ENCODE measurements around the gene SGIP1. TPM values are rescaled to one million over a fixed set of nuclear protein-coding genes. Genes with fewer than 3 reads are reported as not detected.

SGIP1 gene, protein sequence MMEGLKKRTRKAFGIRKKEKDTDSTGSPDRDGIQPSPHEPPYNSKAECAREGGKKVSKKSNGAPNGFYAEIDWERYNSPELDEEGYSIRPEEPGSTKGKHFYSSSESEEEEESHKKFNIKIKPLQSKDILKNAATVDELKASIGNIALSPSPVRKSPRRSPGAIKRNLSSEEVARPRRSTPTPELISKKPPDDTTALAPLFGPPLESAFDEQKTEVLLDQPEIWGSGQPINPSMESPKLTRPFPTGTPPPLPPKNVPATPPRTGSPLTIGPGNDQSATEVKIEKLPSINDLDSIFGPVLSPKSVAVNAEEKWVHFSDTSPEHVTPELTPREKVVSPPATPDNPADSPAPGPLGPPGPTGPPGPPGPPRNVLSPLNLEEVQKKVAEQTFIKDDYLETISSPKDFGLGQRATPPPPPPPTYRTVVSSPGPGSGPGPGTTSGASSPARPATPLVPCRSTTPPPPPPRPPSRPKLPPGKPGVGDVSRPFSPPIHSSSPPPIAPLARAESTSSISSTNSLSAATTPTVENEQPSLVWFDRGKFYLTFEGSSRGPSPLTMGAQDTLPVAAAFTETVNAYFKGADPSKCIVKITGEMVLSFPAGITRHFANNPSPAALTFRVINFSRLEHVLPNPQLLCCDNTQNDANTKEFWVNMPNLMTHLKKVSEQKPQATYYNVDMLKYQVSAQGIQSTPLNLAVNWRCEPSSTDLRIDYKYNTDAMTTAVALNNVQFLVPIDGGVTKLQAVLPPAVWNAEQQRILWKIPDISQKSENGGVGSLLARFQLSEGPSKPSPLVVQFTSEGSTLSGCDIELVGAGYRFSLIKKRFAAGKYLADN
- total RNA-seq, result not detected

DNA sequence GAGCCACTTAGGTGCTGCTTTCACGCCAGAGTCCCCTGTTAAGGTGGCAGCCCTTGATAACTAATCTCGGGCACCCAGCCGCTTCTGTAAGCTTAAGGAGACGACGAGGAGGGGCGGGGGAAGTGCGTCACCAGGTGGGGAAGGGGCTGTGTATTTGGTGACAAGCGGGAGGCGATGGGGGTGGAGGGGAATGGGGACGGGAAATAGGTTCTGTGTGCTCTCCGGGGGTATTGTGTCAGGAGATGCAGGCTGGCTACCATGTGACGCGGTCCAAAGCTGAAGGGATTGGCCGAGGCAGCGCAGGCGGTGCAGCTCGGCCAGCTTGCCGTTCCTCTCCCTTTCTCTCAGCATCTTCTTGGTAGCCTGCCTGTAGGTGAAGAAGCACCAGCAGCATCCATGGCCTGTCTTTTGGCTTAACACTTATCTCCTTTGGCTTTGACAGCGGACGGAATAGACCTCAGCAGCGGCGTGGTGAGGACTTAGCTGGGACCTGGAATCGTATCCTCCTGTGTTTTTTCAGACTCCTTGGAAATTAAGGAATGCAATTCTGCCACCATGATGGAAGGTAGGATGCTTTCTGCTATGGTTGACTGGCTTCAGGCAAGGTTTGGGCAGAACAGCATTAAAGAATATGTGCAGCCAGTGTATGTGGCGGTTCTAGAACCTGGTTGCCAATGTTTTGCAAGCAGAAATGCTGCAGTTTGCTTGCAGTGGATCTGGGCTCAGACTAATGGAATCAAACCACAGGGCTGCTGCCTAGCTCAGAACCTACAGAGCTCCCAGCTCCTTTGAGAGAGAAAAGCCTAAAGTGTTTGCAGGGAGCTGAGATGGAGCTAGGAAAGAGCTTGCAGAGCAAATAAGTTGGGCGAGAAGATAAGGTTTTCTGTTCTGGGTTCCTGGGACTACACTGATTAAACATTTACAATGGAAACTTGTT lies at the start of gene SGIP1:
TSS of gene SGIP1 (plus strand) at position 350 of the 937 bp plus-strand sequence. CDS start at position 556, 206 bp downstream.
- DNase-seq (no peak), ATAC-seq (peak; percentile 39)
- Mint-ChIP-seq H3K27me3 (ENCODE audit: low read depth) (peaks cover 46% of the 10 kb centered on the region), H3K27ac (no peak within 1 kb of the TSS), H3K4me1 (ENCODE audit: low read depth) (peaks cover 10% of the 10 kb centered on the region), H3K9me3 (ENCODE audit: insufficient read depth) (no peaks in the 10 kb centered on the region), H3K36me3 (ENCODE audit: low read depth) (no peaks in the 10 kb centered on the region), H3K4me3 (peak within 1 kb of the TSS; percentile 61)
- CTCF ChIA-PET, result no interaction called here
- POLR2A ChIA-PET, result interaction anchor here (0.7 kb wide), 1 partner anchor 26 kb away, joined by 3 read pairs; no protein-coding TSS in a partner anchor

GRCh38 chr1:66489151-66489550 lies 44.8 kb upstream of the SGIP1 start:
- DNase-seq (no peak), ATAC-seq (no peak)
- H3K4me1 Mint-ChIP-seq (ENCODE audit: low read depth), result no peaks in the 10 kb centered on the region
- ChIA-PET CTCF (no interaction called here), POLR2A (no interaction called here)
- no peaks in the 10 kb centered on the region for H3K9me3 Mint-ChIP-seq (ENCODE audit: insufficient read depth)
- H3K27me3 Mint-ChIP-seq (ENCODE audit: low read depth), result no peaks in the 10 kb centered on the region
- no peaks in the 10 kb centered on the region for H3K36me3 Mint-ChIP-seq (ENCODE audit: low read depth)
- no peak overlapping the region for H3K4me3 Mint-ChIP-seq
- H3K27ac Mint-ChIP-seq, result no peak overlapping the region

DNA sequence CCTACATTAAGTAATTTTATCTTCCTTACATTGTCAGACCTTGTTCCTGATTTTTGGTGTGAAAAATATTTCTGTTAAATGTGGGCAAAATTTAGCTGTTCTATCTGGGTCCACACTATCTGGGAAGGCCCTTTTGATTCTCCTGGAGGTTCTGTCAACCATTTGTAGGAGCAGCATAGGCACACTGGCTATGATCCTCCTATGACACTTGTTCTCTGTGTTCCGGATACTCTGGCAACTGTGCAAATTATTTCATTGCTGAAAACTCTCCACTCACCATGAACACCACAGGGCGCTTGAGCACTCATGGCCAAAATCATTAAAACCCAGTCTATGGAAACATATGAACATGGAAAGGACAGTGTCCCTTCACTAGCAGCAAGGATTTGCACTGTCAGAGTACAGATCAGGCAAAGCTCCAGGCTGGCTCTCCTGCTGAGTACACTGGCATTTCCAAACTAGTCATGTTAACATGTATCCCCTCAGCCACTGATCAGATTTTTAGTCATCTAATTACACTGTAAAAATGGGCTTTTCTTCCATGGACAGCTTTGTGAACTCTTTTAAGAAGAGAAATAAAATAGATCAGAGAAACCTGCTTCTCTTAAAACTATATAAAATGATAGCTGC lies 43.9 kb upstream of the SGIP1 start:
- H3K4me1 Mint-ChIP-seq (ENCODE audit: low read depth), result no peaks in the 10 kb centered on the region
- no peaks in the 10 kb centered on the region for H3K9me3 Mint-ChIP-seq (ENCODE audit: insufficient read depth)
- no peak overlapping the region for H3K27ac Mint-ChIP-seq
- ChIA-PET POLR2A (no interaction called here), CTCF (interaction anchor here (0.6 to 2.3 kb wide), 5 partner anchors 14 to 1253 kb away, joined by 3 to 12 read pairs (median 4); no protein-coding TSS in a partner anchor)
- DNase-seq (no peak), ATAC-seq (no peak)
- no peak overlapping the region for H3K4me3 Mint-ChIP-seq
- no peaks in the 10 kb centered on the region for H3K36me3 Mint-ChIP-seq (ENCODE audit: low read depth)
- H3K27me3 Mint-ChIP-seq (ENCODE audit: low read depth), result no peaks in the 10 kb centered on the region

GRCh38 chr1:66490816-66491215 lies 43.1 kb upstream of the SGIP1 start:
- ATAC-seq (no peak), DNase-seq (no peak)
- H3K27ac Mint-ChIP-seq, result no peak overlapping the region
- H3K4me3 Mint-ChIP-seq, result no peak overlapping the region
- ChIA-PET POLR2A (no interaction called here), CTCF (interaction anchor here (0.6 to 2.3 kb wide), 7 partner anchors 13 to 1254 kb away, joined by 3 to 12 read pairs (median 4); no protein-coding TSS in a partner anchor)
- no peaks in the 10 kb centered on the region for H3K9me3 Mint-ChIP-seq (ENCODE audit: insufficient read depth)
- H3K36me3 Mint-ChIP-seq (ENCODE audit: low read depth), result no peaks in the 10 kb centered on the region
- peaks cover 3% of the 10 kb centered on the region for H3K27me3 Mint-ChIP-seq (ENCODE audit: low read depth)
- no peaks in the 10 kb centered on the region for H3K4me1 Mint-ChIP-seq (ENCODE audit: low read depth)

GRCh38 chr1:66492424-66492823 lies 41.5 kb upstream of the SGIP1 start:
- ChIA-PET POLR2A (no interaction called here), CTCF (interaction anchor here (2.3 kb wide), 1 partner anchor 11 kb away, joined by 12 read pairs; no protein-coding TSS in a partner anchor)
- peaks cover 8% of the 10 kb centered on the region for H3K27me3 Mint-ChIP-seq (ENCODE audit: low read depth)
- H3K4me1 Mint-ChIP-seq (ENCODE audit: low read depth), result no peaks in the 10 kb centered on the region
- ATAC-seq (no peak), DNase-seq (no peak)
- H3K36me3 Mint-ChIP-seq (ENCODE audit: low read depth), result no peaks in the 10 kb centered on the region
- H3K4me3 Mint-ChIP-seq, result no peak overlapping the region
- no peaks in the 10 kb centered on the region for H3K9me3 Mint-ChIP-seq (ENCODE audit: insufficient read depth)
- no peak overlapping the region for H3K27ac Mint-ChIP-seq

GRCh38 chr1:66493731-66494130 lies 40.2 kb upstream of the SGIP1 start:
- Mint-ChIP-seq H3K4me1 (ENCODE audit: low read depth) (no peaks in the 10 kb centered on the region), H3K27ac (no peak overlapping the region), H3K27me3 (ENCODE audit: low read depth) (peaks cover 17% of the 10 kb centered on the region), H3K9me3 (ENCODE audit: insufficient read depth) (no peaks in the 10 kb centered on the region), H3K4me3 (no peak overlapping the region), H3K36me3 (ENCODE audit: low read depth) (no peaks in the 10 kb centered on the region)
- no peak for ATAC-seq
- CTCF ChIA-PET, result no interaction called here
- DNase-seq, result no peak
- POLR2A ChIA-PET, result no interaction called here

- no peaks in the 10 kb centered on the region for H3K4me1 Mint-ChIP-seq (ENCODE audit: low read depth)
- DNase-seq, result no peak
- POLR2A ChIA-PET, result no interaction called here
- CTCF ChIA-PET, result interaction anchor here (2.0 kb wide), 1 partner anchor 9 kb away, joined by 9 read pairs; no protein-coding TSS in a partner anchor
- H3K4me3 Mint-ChIP-seq, result no peak overlapping the region
- H3K27ac Mint-ChIP-seq, result no peak overlapping the region
- no peaks in the 10 kb centered on the region for H3K36me3 Mint-ChIP-seq (ENCODE audit: low read depth)
- peaks cover 18% of the 10 kb centered on the region for H3K27me3 Mint-ChIP-seq (ENCODE audit: low read depth)
- H3K9me3 Mint-ChIP-seq (ENCODE audit: insufficient read depth), result no peaks in the 10 kb centered on the region
- ATAC-seq, result no peak
These were observed 39.5 kb upstream of the SGIP1 start for GRCh38 chr1:66494482-66494881.

DNA sequence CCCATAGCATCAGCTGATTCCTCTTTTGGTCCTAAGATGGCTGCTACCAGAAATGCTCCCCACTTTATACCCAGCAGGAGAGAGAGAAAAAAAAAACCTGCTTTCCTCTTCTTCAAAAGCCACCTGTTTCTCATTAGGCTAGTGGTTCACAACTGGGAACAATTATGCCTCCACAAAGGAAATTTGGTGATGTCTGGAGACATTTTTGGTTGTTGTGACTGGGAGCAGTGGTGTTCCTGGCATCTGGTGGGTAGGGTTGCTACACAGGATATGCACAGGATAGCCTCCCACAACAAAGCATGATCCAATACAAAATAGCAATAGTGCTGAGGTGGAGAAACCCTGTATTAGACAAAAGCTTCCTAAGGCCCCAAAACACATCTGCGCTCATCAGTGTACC lies 38.5 kb upstream of the SGIP1 start:
- Mint-ChIP-seq H3K36me3 (ENCODE audit: low read depth) (no peaks in the 10 kb centered on the region), H3K27me3 (ENCODE audit: low read depth) (peaks cover 21% of the 10 kb centered on the region), H3K9me3 (ENCODE audit: insufficient read depth) (no peaks in the 10 kb centered on the region), H3K4me1 (ENCODE audit: low read depth) (peaks cover 7% of the 10 kb centered on the region), H3K27ac (no peak overlapping the region), H3K4me3 (no peak overlapping the region)
- CTCF ChIA-PET, result interaction anchor here (2.0 to 2.3 kb wide), 2 partner anchors 8 to 254 kb away, joined by 5 to 9 read pairs; no protein-coding TSS in a partner anchor
- POLR2A ChIA-PET, result no interaction called here
- DNase-seq (no peak), ATAC-seq (no peak)

- ChIA-PET CTCF (no interaction called here), POLR2A (no interaction called here)
- no peak overlapping the region for H3K4me3 Mint-ChIP-seq
- no peak for ATAC-seq
- no peaks in the 10 kb centered on the region for H3K36me3 Mint-ChIP-seq (ENCODE audit: low read depth)
- H3K27me3 Mint-ChIP-seq (ENCODE audit: low read depth), result peaks cover 28% of the 10 kb centered on the region
- H3K9me3 Mint-ChIP-seq (ENCODE audit: insufficient read depth), result no peaks in the 10 kb centered on the region
- peaks cover 7% of the 10 kb centered on the region for H3K4me1 Mint-ChIP-seq (ENCODE audit: low read depth)
- DNase-seq, result no peak
- no peak overlapping the region for H3K27ac Mint-ChIP-seq
These were observed 36.0 kb upstream of the SGIP1 start for GRCh38 chr1:66497910-66498309.

- ChIA-PET POLR2A (no interaction called here), CTCF (no interaction called here)
- no peak overlapping the region for H3K27ac Mint-ChIP-seq
- H3K27me3 Mint-ChIP-seq (ENCODE audit: low read depth), result peaks cover 28% of the 10 kb centered on the region
- H3K4me3 Mint-ChIP-seq, result no peak overlapping the region
- no peaks in the 10 kb centered on the region for H3K36me3 Mint-ChIP-seq (ENCODE audit: low read depth)
- H3K9me3 Mint-ChIP-seq (ENCODE audit: insufficient read depth), result no peaks in the 10 kb centered on the region
- no peak for DNase-seq
- no peak for ATAC-seq
- peaks cover 7% of the 10 kb centered on the region for H3K4me1 Mint-ChIP-seq (ENCODE audit: low read depth)
These were observed 33.7 kb upstream of the SGIP1 start for GRCh38 chr1:66500301-66500700.

- Mint-ChIP-seq H3K27ac (no peak overlapping the region), H3K27me3 (ENCODE audit: low read depth) (peaks cover 24% of the 10 kb centered on the region), H3K4me1 (ENCODE audit: low read depth) (peaks cover 7% of the 10 kb centered on the region), H3K4me3 (no peak overlapping the region), H3K9me3 (ENCODE audit: insufficient read depth) (no peaks in the 10 kb centered on the region), H3K36me3 (ENCODE audit: low read depth) (no peaks in the 10 kb centered on the region)
- no peak for ATAC-seq
- DNase-seq, result no peak
- CTCF ChIA-PET, result interaction anchor here (0.9 to 2.7 kb wide), 3 partner anchors 14 to 259 kb away, joined by 3 to 16 read pairs (median 3); no protein-coding TSS in a partner anchor
- POLR2A ChIA-PET, result no interaction called here
These were observed 31.9 kb upstream of the SGIP1 start for GRCh38 chr1:66502086-66502485.

All from activated CD8-positive, alpha-beta T cell treated with anti-CD3 and anti-CD28 coated beads, Interleukin-2, amount 10 ng/mL, durations not matched to agents 7 days and 5 days (primary cell).